HG03460 (cell line): Measurements from ENCODE around the gene SYNJ2.

ENCODE experiments used
- ATAC-seq: cut with Tn5 transposase; IDR thresholded peaks from one replicate; pipeline ENCODE4 v1.9.1; 2021; ENCODE audit not compliant: unreplicated experiment

The SYNJ2 gene

GRCh38 chr6:158011980-158012566, 30.4 kb downstream of the SYNJ2 start:
- no peak for ATAC-seq

GRCh38 chr6:158013904-158014504, 32.3 kb downstream of the SYNJ2 start:
- ATAC-seq, result no peak

DNA sequence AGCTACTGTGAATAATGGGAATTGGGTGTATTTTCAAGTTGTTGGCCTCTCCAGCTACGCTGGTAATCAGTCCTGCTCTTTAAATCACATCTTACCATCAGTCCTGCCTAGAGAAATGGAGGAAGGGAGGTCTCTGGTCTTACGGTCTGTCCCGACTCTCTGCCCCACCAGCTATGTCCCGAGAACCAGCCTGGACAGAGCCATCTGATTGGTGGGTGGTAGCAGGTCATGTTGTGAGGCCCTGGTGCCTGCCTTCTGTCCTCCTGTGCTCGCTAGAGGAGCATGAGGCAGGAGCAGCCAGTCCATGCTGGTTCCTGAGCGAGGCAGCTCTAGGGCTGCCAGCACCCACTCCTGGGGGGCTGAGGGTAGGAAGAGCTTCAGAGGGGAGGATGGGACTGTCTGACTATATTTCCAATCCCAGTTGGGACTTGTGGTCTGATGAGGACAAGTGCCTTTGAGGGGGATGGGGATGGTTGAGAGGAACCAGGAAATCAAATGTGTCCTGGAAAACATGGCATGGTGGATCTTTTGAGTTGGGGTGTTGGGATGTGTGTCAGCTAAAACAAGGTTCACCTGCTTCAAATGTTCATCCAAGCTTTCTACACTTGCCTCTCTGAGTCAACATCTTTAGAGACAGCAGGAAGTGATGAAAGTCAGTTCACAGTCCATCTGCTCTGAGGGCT, 33.0 kb downstream of the SYNJ2 start:
- no peak for ATAC-seq

DNA sequence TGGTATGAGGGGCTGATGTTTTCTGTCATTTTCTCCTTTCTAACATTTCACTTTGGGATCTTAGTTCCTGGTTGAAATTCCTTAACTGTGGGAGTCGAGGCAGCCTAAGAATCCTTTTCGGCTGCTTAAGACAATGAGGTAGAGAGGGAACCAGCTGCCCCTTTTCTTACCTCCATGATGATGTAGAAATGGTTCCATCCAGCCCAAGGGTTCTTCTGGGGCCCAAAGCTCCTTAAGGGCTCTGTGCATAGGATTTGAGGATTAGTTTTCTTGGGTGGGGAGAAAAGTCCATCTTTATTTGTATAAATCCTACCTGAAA, 33.5 kb downstream of the SYNJ2 start:
- no peak for ATAC-seq

DNA sequence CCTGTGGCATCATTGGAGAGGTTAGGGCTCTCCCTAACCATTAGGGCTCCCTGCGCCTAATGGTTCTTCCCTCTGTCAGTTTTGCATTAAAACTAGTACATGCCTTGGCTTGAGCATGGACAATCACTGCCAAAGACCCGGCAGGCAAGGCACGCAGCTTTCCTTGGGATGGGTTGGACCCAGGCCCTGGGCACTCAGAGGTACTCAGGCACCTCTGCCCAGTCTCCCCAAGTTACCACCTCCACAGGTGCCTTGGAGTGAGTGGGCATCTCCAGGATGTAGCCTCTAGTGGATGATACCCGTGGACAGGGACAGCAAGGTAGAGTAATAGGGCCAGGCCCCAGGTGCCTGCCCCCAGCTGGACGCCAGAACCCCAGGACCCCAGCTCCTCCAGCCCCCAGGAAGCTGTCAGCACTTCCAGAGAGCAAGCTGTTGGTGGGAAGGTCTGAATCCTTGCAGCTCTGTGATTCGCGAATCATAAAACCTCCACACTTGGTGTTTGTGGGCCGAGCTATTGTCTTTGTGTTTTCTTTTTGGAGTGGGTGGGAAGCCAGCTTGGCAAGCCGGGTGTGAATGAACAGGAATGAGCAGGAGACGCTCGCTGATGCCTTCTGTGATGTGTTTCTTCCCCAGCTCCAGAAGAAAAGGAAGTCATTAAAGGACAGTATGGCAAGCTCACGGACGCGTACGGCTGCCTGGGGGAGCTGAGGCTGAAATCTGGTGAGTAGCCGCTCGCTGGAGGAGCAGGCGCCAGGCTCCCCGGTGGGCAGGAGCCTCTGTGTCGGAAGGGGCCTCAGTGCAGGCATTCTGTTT, 35.1 kb downstream of the SYNJ2 start:
- ATAC-seq, result no peak

- no peak for ATAC-seq
These were observed 36.0 kb downstream of the SYNJ2 start for GRCh38 chr6:158017621-158018040.

DNA sequence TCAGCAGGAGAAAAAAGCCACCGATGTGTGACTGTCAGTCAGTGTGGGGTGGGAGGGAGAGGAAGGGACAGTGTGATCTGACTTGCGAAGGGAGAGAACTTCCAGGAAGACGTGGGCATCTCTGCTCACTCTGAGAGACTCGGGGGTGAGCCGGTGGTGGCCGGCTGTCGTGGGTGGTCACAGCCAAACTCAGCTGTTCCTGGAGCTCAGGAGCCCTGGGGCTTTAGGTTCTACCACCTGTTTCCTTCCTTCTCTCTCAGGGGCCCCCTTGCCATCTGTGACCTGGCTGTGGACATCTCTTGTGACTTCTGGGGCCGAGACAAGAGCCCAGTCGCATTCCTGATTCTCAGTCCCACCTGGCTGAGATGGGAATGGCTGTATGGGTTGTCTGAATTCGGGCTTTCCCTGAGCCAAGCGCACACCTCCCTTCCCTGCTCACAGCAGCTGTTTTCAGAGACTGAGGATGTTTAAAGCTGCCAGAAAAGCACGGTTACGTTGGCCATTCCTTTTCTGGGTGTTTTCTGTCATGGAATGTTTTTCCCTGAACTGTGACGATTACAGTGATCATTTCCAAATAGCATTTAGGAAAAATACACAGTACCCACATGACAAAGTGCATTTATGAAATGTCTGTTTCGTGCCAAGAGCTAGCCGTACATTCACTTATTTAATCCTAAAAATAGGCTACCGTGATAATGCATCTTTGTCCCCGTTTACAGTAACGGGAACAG, 36.5 kb downstream of the SYNJ2 start:
- ATAC-seq, result no peak

- ATAC-seq, result no peak
These were observed 37.2 kb downstream of the SYNJ2 start for GRCh38 chr6:158018851-158019361.

DNA sequence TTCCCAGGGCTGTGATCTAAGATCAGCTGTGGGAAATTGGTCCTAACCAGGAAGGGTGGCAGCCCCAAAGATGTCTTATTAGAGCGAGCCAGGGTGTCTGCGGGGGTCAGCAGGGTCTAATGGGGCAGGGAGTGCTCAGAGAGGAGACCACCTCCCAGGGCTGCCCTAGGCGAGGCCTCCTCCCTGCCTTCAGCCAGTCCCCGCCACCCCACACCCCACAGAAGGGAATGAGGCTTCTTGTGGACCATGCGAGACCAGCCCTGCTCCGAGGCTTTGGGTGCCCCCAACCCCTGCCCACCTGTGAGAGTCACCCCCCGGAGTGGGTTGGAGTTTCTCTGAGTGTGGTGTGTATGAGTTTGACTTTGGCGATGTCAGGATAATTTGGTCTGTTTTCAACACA, 37.8 kb downstream of the SYNJ2 start:
- ATAC-seq, result no peak

DNA sequence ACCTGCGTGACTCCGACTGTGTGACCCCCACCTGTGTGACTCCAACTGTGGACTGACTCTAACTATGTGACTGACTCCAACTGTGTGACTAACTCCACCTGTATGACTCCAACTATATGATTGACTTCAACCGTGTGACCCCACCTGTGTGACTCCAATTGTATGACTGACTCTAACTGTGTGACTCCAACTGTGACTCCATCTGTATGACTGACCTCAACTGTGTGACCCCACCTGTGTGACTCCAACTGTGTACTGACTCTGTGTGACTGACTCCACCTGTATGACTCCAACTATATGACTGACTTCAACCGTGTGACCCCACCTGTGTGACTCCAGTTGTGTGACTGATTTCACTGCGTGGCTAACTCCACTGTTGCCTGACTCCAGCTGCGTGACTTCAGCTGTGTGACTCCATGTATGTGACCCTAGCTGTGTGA, 38.6 kb downstream of the SYNJ2 start:
- no peak for ATAC-seq

GRCh38 chr6:158020811-158021210, 39.1 kb downstream of the SYNJ2 start:
- no peak for ATAC-seq

DNA sequence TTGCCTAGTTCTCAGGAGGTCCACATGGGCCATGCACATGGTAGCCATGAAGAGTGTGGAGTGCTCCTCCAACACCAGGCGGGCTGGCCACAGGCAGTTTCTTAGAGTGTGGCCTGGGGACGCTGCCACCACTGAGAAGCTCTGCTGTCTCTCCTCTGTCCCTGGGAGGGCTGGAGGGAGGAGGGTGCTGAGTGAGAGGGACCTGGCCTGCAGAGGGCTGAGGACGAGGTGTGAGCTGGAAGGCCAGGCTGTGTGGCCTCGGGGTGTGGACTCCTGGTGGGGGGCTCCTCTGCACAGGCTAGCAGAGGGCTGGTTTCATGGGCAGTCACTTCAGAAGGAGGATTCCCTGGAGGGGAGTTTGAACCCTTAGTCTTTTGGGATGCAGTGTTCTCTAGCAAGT, 39.7 kb downstream of the SYNJ2 start:
- no peak for ATAC-seq

DNA sequence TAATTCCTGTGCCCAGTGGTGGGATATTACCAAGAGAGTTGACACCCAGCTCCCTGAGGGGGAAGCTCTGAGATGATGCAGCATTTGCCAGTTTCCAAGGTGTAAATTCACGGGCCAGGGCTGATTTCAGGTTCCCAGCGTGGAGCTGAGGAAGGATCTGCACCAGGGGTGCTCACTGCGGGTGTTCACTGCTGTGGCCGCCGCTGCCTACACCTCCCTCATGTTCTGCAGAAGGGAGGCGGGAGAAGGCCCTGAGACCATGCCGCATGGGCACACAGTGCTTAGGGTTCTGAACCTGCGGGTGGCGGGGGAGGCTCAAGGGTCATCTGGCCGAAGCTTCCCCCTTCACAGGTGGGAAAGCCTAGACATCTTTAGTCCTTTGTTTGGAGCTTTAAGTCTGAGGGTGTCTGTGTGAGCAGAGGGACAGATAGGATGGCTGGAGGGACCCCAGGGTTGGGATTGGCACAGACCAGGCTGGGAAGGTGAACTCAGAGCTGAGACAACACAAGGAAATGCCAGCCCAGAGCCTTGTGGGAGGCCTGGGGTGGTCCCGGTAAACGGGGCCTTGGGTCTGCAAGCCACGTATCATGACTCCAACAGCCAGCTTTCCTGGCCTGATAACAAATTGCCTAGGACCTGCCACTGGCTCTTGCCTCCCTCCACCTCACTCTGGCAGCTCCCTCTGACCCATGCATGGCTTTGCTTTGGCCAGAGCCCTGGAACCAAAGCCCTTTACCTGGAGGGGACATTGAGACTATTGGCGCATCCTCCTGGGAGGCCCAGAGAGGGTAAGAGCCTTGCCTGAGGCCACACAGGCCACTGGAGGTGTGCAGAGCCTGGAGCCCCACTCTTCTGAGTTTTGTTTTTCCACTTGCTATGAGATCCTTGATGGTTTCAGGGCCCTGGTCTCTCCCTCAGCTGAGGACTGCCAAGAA, 40.4 kb downstream of the SYNJ2 start:
- no peak for ATAC-seq

DNA sequence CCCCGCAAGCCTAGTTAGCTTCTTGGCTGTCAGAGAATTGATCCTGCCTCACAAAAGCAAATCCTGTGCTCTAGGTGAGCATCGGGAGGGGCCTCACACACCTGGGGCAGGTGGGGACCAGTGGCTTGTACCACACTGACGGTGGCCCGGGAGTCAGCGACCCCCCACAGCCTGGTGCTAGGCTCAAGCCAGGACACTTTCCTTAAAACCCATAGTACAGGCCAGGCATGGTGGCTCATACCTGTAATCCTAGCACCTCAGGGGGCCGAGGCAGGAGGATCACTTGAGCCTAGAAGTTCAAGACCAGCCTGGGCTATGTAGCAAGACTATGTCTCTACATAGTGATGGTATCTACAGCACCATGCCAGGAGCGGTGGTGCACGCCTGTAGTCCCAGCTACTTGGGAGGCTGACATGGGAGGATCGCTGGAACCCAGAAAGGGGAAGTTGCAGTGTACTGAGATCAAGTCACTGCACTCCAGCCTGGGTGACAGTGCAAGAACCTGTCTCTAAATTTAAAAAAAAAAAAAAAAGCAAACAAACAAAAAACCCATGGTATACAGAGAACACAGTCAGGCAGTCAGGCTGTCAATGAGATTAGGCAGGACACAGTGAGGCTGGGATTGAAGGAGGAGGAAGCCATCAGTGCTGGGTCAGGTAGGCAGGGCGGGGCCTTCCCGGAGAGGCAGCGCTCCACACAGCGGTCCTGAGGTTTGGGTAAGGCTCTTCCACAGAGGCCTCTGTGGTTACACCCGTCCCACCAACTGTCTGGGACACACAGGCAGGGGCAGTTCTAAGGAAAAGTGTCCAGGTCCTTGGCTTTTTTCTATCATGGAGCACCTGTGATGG, 41.3 kb downstream of the SYNJ2 start:
- no peak for ATAC-seq

DNA sequence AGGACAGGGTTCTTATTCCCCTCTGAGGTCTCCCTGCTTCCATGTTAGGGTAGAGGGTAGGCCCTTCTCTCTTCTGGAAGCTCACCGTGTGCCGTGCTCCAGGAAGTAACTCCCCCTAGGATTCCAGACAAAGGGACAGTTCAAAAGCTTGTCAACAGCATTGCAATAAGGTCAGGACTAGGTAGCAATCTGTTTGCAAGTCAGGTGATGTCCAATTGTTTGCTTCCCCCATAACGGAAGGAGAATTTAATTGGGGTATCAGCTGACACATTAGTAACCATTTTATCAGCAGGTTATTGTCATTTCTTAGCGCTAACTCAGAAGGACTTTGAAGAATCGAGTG, 41.9 kb downstream of the SYNJ2 start:
- no peak for ATAC-seq

DNA sequence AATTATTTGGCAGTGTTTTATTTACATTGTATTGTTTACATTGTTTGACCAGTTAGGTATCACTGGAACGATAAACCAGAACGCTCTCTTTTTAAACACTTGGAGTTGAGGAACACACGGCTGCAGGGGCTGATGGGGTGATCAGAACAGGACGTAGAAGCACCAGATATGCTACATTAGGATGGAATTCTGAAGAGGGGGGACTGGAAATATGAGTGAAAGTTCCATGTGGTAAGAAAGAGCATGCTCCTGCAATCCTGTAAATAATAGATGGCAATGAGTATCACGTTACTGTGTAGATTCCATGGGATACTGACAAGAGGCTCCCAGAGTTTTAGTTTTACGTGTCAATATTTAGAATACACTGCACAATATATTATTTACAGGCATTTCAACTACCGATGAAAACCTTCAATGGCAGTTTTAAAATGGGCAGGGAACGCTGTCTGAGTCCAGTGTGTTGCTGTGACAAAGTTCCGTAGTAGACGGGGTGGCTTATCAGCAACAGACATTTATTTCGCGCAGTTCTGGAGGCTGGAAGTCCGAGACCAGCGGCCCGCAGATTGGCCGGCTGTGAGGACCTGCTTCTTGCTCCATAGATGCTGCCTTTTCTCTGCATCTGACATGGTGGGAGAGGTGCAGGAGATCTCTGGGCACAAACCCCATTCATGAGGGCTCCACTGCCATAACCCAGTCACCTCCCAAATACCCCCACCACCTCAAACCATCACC, 43.1 kb downstream of the SYNJ2 start:
- no peak for ATAC-seq

- peak; percentile 72 for ATAC-seq
These were observed 44.6 kb downstream of the SYNJ2 start for GRCh38 chr6:158026054-158026900.
